ENCODE data around the gene UBE2QL1.

- no peak for TF ChIP-seq POLR2AphosphoS5 (IDR thresholded peaks at IDR 0.05)
- TF ChIP-seq POLR2A (IDR thresholded peaks at IDR 0.05), result no peak
Measured at GRCh38 chr5:6469836-6470235, 21.2 kb downstream of the UBE2QL1 start.
